GM19463 (cell line): ENCODE measurements around the gene CBR3.
"Not testable (repeated sequence)": the region's sequence is repeated elsewhere in the genome, so short reads cannot be mapped to it uniquely, and the experiment has no call there.

Source experiments
- ATAC-seq: cut with Tn5 transposase; IDR thresholded peaks from one replicate; pipeline ENCODE4 v1.9.1; 2021; ENCODE audit warnings: mild to moderate bottlenecking, moderate library complexity; ENCODE audit not compliant: unreplicated experiment

CBR3 gene

GRCh38 chr21:36134803-36135390 lies at the start of gene CBR3:
Gene CBR3 (plus strand): TSS chr21:36135079. CDS start chr21:36135193, 114 bp downstream.
- no peak for ATAC-seq

- ATAC-seq = no peak
These were observed 47.3 kb upstream of the CBR3 start for GRCh38 chr21:36087362-36088138.

GRCh38 chr21:36089946-36090345 lies 44.9 kb upstream of the CBR3 start:
- no peak for ATAC-seq

- ATAC-seq = no peak
These were observed 42.2 kb upstream of the CBR3 start for GRCh38 chr21:36092681-36093080.

- no peak for ATAC-seq
These were observed 41.4 kb upstream of the CBR3 start for GRCh38 chr21:36093512-36093911.

GRCh38 chr21:36096398-36097290 lies 38.2 kb upstream of the CBR3 start:
- no peak for ATAC-seq

GRCh38 chr21:36097427-36098181 lies 37.3 kb upstream of the CBR3 start:
- peak; percentile 56 for ATAC-seq

GRCh38 chr21:36098182-36098532 lies 36.7 kb upstream of the CBR3 start:
- no peak for ATAC-seq

- ATAC-seq = no peak
These were observed 35.9 kb upstream of the CBR3 start for GRCh38 chr21:36099000-36099399.

- ATAC-seq = not testable (repeated sequence)
These were observed 35.1 kb upstream of the CBR3 start for GRCh38 chr21:36099695-36100211.

GRCh38 chr21:36100971-36101641 lies 33.8 kb upstream of the CBR3 start:
- ATAC-seq = no peak

GRCh38 chr21:36103434-36103833 lies 31.4 kb upstream of the CBR3 start:
- ATAC-seq = no peak

GRCh38 chr21:36104317-36105300 lies 30.3 kb upstream of the CBR3 start:
- no peak for ATAC-seq

- ATAC-seq = no peak
These were observed 29.5 kb upstream of the CBR3 start for GRCh38 chr21:36105327-36105842.

- ATAC-seq = no peak
These were observed 25.0 kb upstream of the CBR3 start for GRCh38 chr21:36109868-36110267.

- no peak for ATAC-seq
These were observed 23.6 kb upstream of the CBR3 start for GRCh38 chr21:36111238-36111637.

GRCh38 chr21:36113647-36114428 lies 21.0 kb upstream of the CBR3 start:
- no peak for ATAC-seq

- no peak for ATAC-seq
These were observed 19.6 kb upstream of the CBR3 start for GRCh38 chr21:36115138-36115730.
